Measurements from ENCODE around the gene ERICH4.
"Not testable (repeated sequence)": the region's sequence is repeated elsewhere in the genome, so short reads cannot be mapped to it uniquely, and the experiment has no call there.

- not testable (repeated sequence) for TF ChIP-seq CTCF (IDR thresholded peaks at IDR 0.05); KDM5A (IDR thresholded peaks at IDR 0.05); E2F6 (IDR thresholded peaks at IDR 0.05; ENCODE audit: borderline replicate concordance, low read depth); SMC3 (IDR thresholded peaks at IDR 0.05); MAX (IDR thresholded peaks at IDR 0.05); MYC (IDR thresholded peaks at IDR 0.05; ENCODE audit: borderline replicate concordance, low read length); JUN (IDR thresholded peaks at IDR 0.05); REST (IDR thresholded peaks at IDR 0.05)
Measured at GRCh38 chr19:41486953-41487352, 44.0 kb downstream of the ERICH4 start.
